ENCODE measurements around the gene KCNA10.

The KCNA10 gene

GRCh38 chr1:110519125-110519810 lies at the start of gene KCNA10:
Gene KCNA10 (minus strand): TSS chr1:110519175. CDS start chr1:110518787, 388 bp downstream.
- DNase-seq (ENCODE audit: low read depth in 2 of 2) = no peak

GRCh38 chr1:110566836-110567235 lies 47.9 kb upstream of the KCNA10 start:
- DNase-seq (ENCODE audit: low read depth in 2 of 2) = no peak

- DNase-seq (ENCODE audit: low read depth in 2 of 2) = no peak
Measured at GRCh38 chr1:110565565-110565964, 46.6 kb upstream of the KCNA10 start.

- DNase-seq (ENCODE audit: low read depth in 2 of 2) = no peak
Measured at GRCh38 chr1:110563089-110563488, 44.1 kb upstream of the KCNA10 start.

GRCh38 chr1:110561596-110561995 lies 42.6 kb upstream of the KCNA10 start:
- no peak for DNase-seq (ENCODE audit: low read depth in 2 of 2)

- DNase-seq (ENCODE audit: low read depth in 2 of 2) = no peak
Measured at GRCh38 chr1:110559157-110559556, 40.2 kb upstream of the KCNA10 start.

- DNase-seq (ENCODE audit: low read depth in 2 of 2) = no peak
Measured at GRCh38 chr1:110557481-110557880, 38.5 kb upstream of the KCNA10 start.

- DNase-seq (ENCODE audit: low read depth in 2 of 2) = no peak
Measured at GRCh38 chr1:110556471-110556807, 37.5 kb upstream of the KCNA10 start.

- DNase-seq (ENCODE audit: low read depth in 2 of 2) = no peak
Measured at GRCh38 chr1:110555807-110556470, 37.0 kb upstream of the KCNA10 start.

GRCh38 chr1:110554871-110555801 lies 36.2 kb upstream of the KCNA10 start:
- peak; percentile 17 to 41 for DNase-seq (ENCODE audit: low read depth in 2 of 2)

GRCh38 chr1:110551278-110551809 lies 32.4 kb upstream of the KCNA10 start:
- no peak for DNase-seq (ENCODE audit: low read depth in 2 of 2)

GRCh38 chr1:110549831-110550230 lies 30.9 kb upstream of the KCNA10 start:
- no peak for DNase-seq (ENCODE audit: low read depth in 2 of 2)

- no peak for DNase-seq (ENCODE audit: low read depth in 2 of 2)
Measured at GRCh38 chr1:110548381-110548780, 29.4 kb upstream of the KCNA10 start.

- no peak for DNase-seq (ENCODE audit: low read depth in 2 of 2)
Measured at GRCh38 chr1:110547017-110547416, 28.0 kb upstream of the KCNA10 start.

- DNase-seq (ENCODE audit: low read depth in 2 of 2) = no peak
Measured at GRCh38 chr1:110545492-110545891, 26.5 kb upstream of the KCNA10 start.

- no peak for DNase-seq (ENCODE audit: low read depth in 2 of 2)
Measured at GRCh38 chr1:110544753-110545152, 25.8 kb upstream of the KCNA10 start.

GRCh38 chr1:110542725-110543124 lies 23.8 kb upstream of the KCNA10 start:
- DNase-seq (ENCODE audit: low read depth in 2 of 2) = no peak

- no peak for DNase-seq (ENCODE audit: low read depth in 2 of 2)
Measured at GRCh38 chr1:110541906-110542395, 23.0 kb upstream of the KCNA10 start.

- DNase-seq (ENCODE audit: low read depth in 2 of 2) = no peak
Measured at GRCh38 chr1:110540891-110541685, 22.1 kb upstream of the KCNA10 start.

GRCh38 chr1:110538921-110539320 lies 19.9 kb upstream of the KCNA10 start:
- no peak for DNase-seq (ENCODE audit: low read depth in 2 of 2)

GRCh38 chr1:110538075-110538474 lies 19.1 kb upstream of the KCNA10 start:
- DNase-seq (ENCODE audit: low read depth in 2 of 2) = no peak

Measured in stimulated activated CD4-positive, alpha-beta T cell treated with anti-CD3 and anti-CD28 coated beads, Interleukin-15, amount 100 ng/mL, for 48 hours (primary cell).